ENCODE data around the gene TP53INP2.

DNA sequence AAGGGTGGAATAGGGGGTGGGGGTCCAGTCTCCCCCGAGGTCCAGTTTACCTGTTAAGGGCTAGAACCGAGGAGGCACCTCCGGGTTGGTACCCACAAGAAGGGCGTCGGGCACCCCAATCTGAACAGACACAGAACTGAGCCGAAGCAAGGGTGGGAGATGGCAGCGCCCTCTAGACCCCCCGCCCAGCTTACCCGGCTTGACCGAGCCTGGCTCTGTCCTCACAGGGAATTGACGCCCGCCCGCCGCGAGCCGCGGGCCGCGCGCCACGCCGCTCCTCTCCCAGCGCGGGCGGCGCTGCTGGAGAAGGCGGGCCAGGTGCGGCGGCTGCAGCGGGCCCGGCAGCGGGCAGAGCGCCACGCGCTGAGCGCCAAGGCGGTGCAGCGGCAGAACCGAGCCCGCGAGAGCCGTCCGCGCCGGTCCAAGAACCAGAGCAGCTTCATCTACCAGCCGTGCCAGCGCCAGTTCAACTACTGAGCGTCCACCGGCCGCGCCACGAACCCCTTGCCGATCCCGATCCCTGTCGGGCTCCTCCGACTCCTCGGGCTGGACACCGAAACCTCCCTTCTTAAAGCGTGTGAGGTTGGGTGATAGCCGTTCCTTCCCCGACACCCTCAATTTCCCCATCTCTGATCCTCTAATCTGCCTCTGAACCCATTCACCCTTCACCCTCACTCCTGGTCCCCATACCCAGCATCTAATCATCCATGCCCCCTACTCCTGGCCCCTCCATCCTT is 5.9 kb downstream of the TP53INP2 start:
- TF ChIP-seq, protein P1, sequence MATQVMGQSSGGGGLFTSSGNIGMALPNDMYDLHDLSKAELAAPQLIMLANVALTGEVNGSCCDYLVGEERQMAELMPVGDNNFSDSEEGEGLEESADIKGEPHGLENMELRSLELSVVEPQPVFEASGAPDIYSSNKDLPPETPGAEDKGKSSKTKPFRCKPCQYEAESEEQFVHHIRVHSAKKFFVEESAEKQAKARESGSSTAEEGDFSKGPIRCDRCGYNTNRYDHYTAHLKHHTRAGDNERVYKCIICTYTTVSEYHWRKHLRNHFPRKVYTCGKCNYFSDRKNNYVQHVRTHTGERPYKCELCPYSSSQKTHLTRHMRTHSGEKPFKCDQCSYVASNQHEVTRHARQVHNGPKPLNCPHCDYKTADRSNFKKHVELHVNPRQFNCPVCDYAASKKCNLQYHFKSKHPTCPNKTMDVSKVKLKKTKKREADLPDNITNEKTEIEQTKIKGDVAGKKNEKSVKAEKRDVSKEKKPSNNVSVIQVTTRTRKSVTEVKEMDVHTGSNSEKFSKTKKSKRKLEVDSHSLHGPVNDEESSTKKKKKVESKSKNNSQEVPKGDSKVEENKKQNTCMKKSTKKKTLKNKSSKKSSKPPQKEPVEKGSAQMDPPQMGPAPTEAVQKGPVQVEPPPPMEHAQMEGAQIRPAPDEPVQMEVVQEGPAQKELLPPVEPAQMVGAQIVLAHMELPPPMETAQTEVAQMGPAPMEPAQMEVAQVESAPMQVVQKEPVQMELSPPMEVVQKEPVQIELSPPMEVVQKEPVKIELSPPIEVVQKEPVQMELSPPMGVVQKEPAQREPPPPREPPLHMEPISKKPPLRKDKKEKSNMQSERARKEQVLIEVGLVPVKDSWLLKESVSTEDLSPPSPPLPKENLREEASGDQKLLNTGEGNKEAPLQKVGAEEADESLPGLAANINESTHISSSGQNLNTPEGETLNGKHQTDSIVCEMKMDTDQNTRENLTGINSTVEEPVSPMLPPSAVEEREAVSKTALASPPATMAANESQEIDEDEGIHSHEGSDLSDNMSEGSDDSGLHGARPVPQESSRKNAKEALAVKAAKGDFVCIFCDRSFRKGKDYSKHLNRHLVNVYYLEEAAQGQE (IDR thresholded peaks at IDR 0.05; ENCODE audit: low read depth): no peak
- TF ChIP-seq, protein P2, sequence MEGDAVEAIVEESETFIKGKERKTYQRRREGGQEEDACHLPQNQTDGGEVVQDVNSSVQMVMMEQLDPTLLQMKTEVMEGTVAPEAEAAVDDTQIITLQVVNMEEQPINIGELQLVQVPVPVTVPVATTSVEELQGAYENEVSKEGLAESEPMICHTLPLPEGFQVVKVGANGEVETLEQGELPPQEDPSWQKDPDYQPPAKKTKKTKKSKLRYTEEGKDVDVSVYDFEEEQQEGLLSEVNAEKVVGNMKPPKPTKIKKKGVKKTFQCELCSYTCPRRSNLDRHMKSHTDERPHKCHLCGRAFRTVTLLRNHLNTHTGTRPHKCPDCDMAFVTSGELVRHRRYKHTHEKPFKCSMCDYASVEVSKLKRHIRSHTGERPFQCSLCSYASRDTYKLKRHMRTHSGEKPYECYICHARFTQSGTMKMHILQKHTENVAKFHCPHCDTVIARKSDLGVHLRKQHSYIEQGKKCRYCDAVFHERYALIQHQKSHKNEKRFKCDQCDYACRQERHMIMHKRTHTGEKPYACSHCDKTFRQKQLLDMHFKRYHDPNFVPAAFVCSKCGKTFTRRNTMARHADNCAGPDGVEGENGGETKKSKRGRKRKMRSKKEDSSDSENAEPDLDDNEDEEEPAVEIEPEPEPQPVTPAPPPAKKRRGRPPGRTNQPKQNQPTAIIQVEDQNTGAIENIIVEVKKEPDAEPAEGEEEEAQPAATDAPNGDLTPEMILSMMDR (IDR thresholded peaks at IDR 0.05 in 2 of 3, conservative IDR thresholded peaks at IDR 0.05 in 1 of 3; ENCODE audit: borderline replicate concordance in 1 of 3, insufficient read depth in 1 of 3, low read depth in 2 of 3, low read length in 2 of 3): peak in 1 of 3 experiments; percentile 40; a peak in 3 of 6 replicates
- TF ChIP-seq SP1 (IDR thresholded peaks at IDR 0.05; ENCODE audit: low read depth) (no peak), EZH2 (IDR thresholded peaks at IDR 0.05) (no peak)

Data from HCT116 (cell line).